ENCODE results near the gene SPINK1.

DNA sequence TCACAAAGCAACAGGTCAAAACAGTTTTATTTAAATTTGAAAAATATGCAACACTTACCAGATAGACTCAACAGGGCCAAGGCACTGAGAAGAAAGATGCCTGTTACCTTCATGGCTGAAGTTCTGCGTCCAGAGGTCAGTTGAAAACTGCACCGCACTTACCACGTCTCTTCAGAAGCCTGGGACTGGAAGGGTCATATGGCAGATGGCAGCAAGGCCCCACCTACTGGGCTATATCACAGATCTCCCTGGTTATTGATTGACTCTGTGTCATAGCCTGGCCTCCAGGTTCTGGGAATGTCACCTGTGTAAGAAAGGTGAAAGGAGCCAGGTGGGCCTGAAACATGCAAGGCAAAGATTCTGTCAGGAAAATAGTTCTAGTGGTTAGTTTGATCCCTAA is at the start of gene SPINK1:
- TF ChIP-seq EZH2 (IDR thresholded peaks at IDR 0.05; ENCODE audit: low read length), result no peak
- TF ChIP-seq, protein P1, sequence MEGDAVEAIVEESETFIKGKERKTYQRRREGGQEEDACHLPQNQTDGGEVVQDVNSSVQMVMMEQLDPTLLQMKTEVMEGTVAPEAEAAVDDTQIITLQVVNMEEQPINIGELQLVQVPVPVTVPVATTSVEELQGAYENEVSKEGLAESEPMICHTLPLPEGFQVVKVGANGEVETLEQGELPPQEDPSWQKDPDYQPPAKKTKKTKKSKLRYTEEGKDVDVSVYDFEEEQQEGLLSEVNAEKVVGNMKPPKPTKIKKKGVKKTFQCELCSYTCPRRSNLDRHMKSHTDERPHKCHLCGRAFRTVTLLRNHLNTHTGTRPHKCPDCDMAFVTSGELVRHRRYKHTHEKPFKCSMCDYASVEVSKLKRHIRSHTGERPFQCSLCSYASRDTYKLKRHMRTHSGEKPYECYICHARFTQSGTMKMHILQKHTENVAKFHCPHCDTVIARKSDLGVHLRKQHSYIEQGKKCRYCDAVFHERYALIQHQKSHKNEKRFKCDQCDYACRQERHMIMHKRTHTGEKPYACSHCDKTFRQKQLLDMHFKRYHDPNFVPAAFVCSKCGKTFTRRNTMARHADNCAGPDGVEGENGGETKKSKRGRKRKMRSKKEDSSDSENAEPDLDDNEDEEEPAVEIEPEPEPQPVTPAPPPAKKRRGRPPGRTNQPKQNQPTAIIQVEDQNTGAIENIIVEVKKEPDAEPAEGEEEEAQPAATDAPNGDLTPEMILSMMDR (optimal IDR thresholded peaks at IDR 0.05 in 1 of 3, IDR thresholded peaks at IDR 0.05 in 1 of 3, conservative IDR thresholded peaks at IDR 0.05 in 1 of 3; ENCODE audit: extremely low read depth in 1 of 3, insufficient read depth in 2 of 3, low read length in 3 of 3), result no peak
